OCI-LY1 (cell line): ENCODE results near the gene CASP3.

ENCODE experiments used
- H2AFZ ChIP-seq: fragments of 200-600 bp; sonication (generic), shearing (Covaris generic); 2 replicates; pipeline ENCODE4 v1.6.0; 2014; ENCODE audit warnings: antibody characterized with exemption, mild to moderate bottlenecking, low read length
- H3F3A ChIP-seq: fragments of 200-600 bp; sonication (generic), shearing (Covaris generic); 2 replicates; pipeline ENCODE4 v1.6.0; 2014; ENCODE audit warnings: mild to moderate bottlenecking, antibody characterized with exemption, low read length, moderate library complexity; ENCODE audit not compliant: insufficient read depth
- H3K27ac ChIP-seq: fragments of 200-600 bp; sonication (generic); 2 replicates; pipeline ENCODE4 v1.5.1; 2014; ENCODE audit warnings: low read length, mixed run types, mild to moderate bottlenecking, low read depth; ENCODE audit not compliant: poor library complexity, severe bottlenecking
- H3K27me3 ChIP-seq: fragments of 200-600 bp; sonication (generic); 2 replicates; pipeline ENCODE4 v1.6.0; 2014; ENCODE audit warnings: antibody characterized with exemption, mild to moderate bottlenecking, low read length, moderate library complexity; ENCODE audit not compliant: insufficient read depth
- H3K36me3 ChIP-seq: fragments of 200-600 bp; sonication (generic); 2 replicates; pipeline ENCODE4 v1.6.1; 2014; ENCODE audit warnings: mild to moderate bottlenecking, antibody characterized with exemption, low read length, moderate library complexity, mixed read lengths; ENCODE audit not compliant: insufficient read depth
- H3K4me1 ChIP-seq: fragments of 200-600 bp; sonication (generic); 2 replicates; pipeline ENCODE4 v1.5.1; 2014; ENCODE audit warnings: mild to moderate bottlenecking, low read length, moderate library complexity; ENCODE audit not compliant: insufficient read depth, severe bottlenecking
- H3K4me2 ChIP-seq: fragments of 200-600 bp; sonication (generic), shearing (Covaris generic); 2 replicates; pipeline ENCODE4 v1.6.1; 2014; ENCODE audit warnings: low read length
- H3K4me3 ChIP-seq: fragments of 200-600 bp; sonication (generic); 2 replicates; pipeline ENCODE4 v1.5.1; 2014; ENCODE audit warnings: low read length, low read depth, mild to moderate bottlenecking, mixed read lengths; ENCODE audit not compliant: poor library complexity, severe bottlenecking
- H3K79me2 ChIP-seq: fragments of 200-600 bp; shearing (Covaris generic); 2 replicates; pipeline ENCODE4 v1.6.1; 2016; ENCODE audit warnings: mixed run types, low read length, mixed read lengths; ENCODE audit not compliant: insufficient read depth
- H3K9ac ChIP-seq: fragments of 200-600 bp; sonication (generic), shearing (Covaris generic); 2 replicates; pipeline ENCODE4 v1.6.1; 2014; ENCODE audit warnings: mild to moderate bottlenecking, low read length, mixed read lengths
- H3K9me2 ChIP-seq: fragments of 200-600 bp; sonication (generic), shearing (Covaris generic); 2 replicates; pipeline ENCODE4 v1.6.1; 2014; ENCODE audit warnings: low read depth, mild to moderate bottlenecking, low read length, mixed read lengths
- H3K9me3 ChIP-seq: fragments of 200-600 bp; shearing (Covaris generic); 2 replicates; pipeline ENCODE4 v1.6.1; 2014; ENCODE audit warnings: low read length, mixed read lengths
- H4K20me1 ChIP-seq: fragments of 200-600 bp; sonication (generic), shearing (Covaris generic); 2 replicates; pipeline ENCODE4 v1.6.0; 2016; ENCODE audit warnings: mild to moderate bottlenecking, low read length; ENCODE audit not compliant: insufficient read depth
- EZH2 ChIP-seq: fragments of 200-600 bp; sonication (generic), shearing (Covaris generic); IDR thresholded peaks from 2 replicates; pipeline ENCODE4 v1.8.0; 2017; ENCODE audit warnings: borderline replicate concordance, mixed run types, mild to moderate bottlenecking, antibody characterized with exemption, low read length, moderate library complexity, mixed read lengths
- TF ChIP-seq, protein P1 (sequence below): fragments of 200-600 bp; sonication (generic), shearing (Covaris generic); IDR thresholded peaks from 2 replicates; pipeline ENCODE4 v1.5.1; 2017; ENCODE audit warnings: mild to moderate bottlenecking, antibody characterized with exemption, low read length, moderate library complexity, mixed read lengths

The CASP3 gene

DNA sequence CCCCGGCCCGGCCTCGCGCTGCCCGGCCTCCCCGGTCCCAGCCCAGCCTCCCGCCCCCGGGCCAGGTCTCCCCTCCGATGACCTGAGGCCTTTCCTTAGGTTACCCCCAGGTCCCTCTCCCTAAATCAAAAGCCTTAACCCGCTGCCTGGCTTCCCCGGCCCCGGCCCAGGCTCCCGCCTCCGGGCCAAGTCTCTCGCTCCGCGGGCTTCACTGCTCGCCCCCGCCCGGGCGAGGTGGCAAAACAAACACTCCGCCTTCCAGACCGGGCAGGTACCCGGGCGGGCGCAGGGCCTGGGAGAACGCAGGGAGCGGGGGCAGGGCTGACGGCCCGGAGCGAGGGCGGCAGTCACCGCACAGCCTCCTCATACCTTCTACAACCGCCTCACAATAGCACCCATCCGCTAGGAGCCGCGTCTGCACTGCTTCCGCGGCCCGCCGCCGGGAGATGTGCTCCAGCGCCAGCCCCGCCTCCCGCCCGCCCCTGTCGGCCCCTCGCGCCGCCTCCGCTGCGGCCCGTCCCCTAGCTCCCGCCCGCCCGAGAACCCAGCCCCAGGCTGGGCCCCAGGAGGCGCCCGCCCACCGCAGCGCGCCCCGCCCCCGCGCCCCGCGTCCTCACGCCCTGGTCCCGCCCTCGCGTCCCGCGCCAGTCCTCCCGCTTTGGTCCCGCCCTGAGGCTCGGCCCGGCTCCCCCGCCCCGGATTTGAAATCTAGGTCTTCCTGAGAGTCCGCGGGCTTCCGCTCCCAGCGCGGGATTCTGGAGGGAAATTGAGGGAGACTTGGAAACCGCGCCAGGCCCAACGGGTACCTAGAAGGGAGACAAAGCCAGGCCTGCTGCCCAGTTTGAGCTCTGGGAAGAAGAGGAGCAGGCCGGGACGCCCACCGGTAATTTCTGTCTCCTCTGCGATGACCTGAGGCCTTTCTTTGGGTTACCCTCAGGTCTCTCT lies at the start of gene CASP3, which contains the start of gene PRIMPOL:
Gene CASP3 (minus strand): TSS at position 422 of the 945 bp plus-strand sequence. CDS start 10,994 bp downstream, outside the sequence.
Gene PRIMPOL (plus strand): TSS at position 713 of the 945 bp plus-strand sequence. CDS start 7,403 bp downstream, outside the sequence.
- peaks cover 42% of the 10 kb centered on the region for H3K79me2 ChIP-seq
- no peak within 1 kb of the TSS for H2AFZ ChIP-seq
- peak within 1 kb of the TSS; percentile 84 for H3K4me3 ChIP-seq
- no peaks in the 10 kb centered on the region for H3F3A ChIP-seq
- H3K36me3 ChIP-seq = peaks cover 27% of the 10 kb centered on the region
- peak within 1 kb of the TSS; percentile 99 for H3K4me2 ChIP-seq
- TF ChIP-seq, protein P1, sequence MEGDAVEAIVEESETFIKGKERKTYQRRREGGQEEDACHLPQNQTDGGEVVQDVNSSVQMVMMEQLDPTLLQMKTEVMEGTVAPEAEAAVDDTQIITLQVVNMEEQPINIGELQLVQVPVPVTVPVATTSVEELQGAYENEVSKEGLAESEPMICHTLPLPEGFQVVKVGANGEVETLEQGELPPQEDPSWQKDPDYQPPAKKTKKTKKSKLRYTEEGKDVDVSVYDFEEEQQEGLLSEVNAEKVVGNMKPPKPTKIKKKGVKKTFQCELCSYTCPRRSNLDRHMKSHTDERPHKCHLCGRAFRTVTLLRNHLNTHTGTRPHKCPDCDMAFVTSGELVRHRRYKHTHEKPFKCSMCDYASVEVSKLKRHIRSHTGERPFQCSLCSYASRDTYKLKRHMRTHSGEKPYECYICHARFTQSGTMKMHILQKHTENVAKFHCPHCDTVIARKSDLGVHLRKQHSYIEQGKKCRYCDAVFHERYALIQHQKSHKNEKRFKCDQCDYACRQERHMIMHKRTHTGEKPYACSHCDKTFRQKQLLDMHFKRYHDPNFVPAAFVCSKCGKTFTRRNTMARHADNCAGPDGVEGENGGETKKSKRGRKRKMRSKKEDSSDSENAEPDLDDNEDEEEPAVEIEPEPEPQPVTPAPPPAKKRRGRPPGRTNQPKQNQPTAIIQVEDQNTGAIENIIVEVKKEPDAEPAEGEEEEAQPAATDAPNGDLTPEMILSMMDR = no peak
- TF ChIP-seq EZH2 = no peak
- peaks cover 44% of the 10 kb centered on the region for H3K4me1 ChIP-seq
- no peaks in the 10 kb centered on the region for H4K20me1 ChIP-seq
- H3K27me3 ChIP-seq = no peaks in the 10 kb centered on the region
- H3K27ac ChIP-seq = peak within 1 kb of the TSS; percentile 71
- peak within 1 kb of the TSS; percentile 98 for H3K9ac ChIP-seq
- no peaks in the 10 kb centered on the region for H3K9me3 ChIP-seq
- H3K9me2 ChIP-seq = no peaks in the 10 kb centered on the region

GRCh38 chr4:184697956-184698355 lies 48.7 kb upstream of the CASP3 start:
- H4K20me1 ChIP-seq = no peaks in the 10 kb centered on the region
- H3K9ac ChIP-seq = no peak overlapping the region
- no peak overlapping the region for H2AFZ ChIP-seq
- no peaks in the 10 kb centered on the region for H3K9me3 ChIP-seq
- no peak overlapping the region for H3K4me3 ChIP-seq
- TF ChIP-seq, protein P1 = no peak
- no peak for TF ChIP-seq EZH2
- no peaks in the 10 kb centered on the region for H3K27me3 ChIP-seq
- peaks cover 89% of the 10 kb centered on the region for H3K36me3 ChIP-seq
- H3K9me2 ChIP-seq = no peaks in the 10 kb centered on the region
- no peaks in the 10 kb centered on the region for H3K4me1 ChIP-seq
- no peak overlapping the region for H3K27ac ChIP-seq
- no peak overlapping the region for H3K4me2 ChIP-seq
- no peaks in the 10 kb centered on the region for H3K79me2 ChIP-seq
- H3F3A ChIP-seq = no peaks in the 10 kb centered on the region

DNA sequence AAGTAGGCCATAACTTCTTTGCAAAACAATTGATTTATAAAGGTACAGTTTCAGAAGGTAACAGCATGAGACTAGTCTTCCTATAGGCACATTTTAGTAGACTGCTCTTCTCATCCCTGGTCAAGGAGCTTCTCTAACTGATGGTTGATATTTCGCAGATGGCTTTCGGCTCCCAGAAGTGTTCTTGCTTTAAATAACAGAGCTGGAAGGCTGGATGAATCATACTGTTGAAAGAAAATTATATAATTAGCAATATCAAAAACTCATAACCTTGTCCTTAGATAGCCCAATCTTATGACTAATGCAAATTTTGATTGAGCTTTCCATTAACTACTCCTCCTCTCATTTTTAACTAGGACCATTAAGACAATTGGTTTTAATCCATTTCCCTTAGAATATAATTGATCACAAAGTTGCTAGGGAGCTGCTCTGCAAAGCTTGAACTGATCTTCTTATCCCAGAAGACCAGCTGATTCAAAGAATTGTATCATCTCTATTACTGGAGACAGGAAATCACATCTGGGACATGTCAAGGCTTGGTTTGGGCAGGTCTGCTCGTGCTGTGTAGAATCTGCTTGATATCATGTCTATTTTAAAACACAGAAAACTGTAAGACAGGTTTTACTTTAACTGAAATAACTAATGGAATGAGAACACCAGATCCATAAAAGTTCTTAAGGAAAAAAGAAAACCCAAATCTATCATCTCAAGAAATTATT lies 46.1 kb upstream of the CASP3 start:
- Histone ChIP-seq H3K27ac (no peak overlapping the region), H3K36me3 (peaks cover 74% of the 10 kb centered on the region), H3K9me2 (no peaks in the 10 kb centered on the region), H3K4me3 (no peak overlapping the region), H3K9ac (no peak overlapping the region), H3K4me1 (no peaks in the 10 kb centered on the region), H2AFZ (no peak overlapping the region), H3K27me3 (no peaks in the 10 kb centered on the region), H3K79me2 (no peaks in the 10 kb centered on the region), H3K4me2 (no peak overlapping the region), H4K20me1 (no peaks in the 10 kb centered on the region), H3F3A (no peaks in the 10 kb centered on the region), H3K9me3 (no peaks in the 10 kb centered on the region)
- TF ChIP-seq, protein P1 = no peak
- no peak for TF ChIP-seq EZH2
